NB4 (cell line): ENCODE data around the gene NOA1.

Source experiments
- CTCF ChIP-seq: IDR thresholded peaks from one replicate; pipeline ENCODE4 v1.5.1; 2012; ENCODE audit warnings: low read depth, low read length
- MAX ChIP-seq: IDR thresholded peaks from 2 replicates; pipeline ENCODE4 v1.6.1; 2011; ENCODE audit warnings: low read depth, low read length
- POLR2A ChIP-seq: IDR thresholded peaks from 2 replicates; pipeline ENCODE4 v1.6.1; 2011; ENCODE audit warnings: mild to moderate bottlenecking; ENCODE audit not compliant: insufficient read length; ENCODE audit errors: extremely low read depth

- TF ChIP-seq POLR2A (no peak), MAX (no peak), CTCF (no peak)
Observed at GRCh38 chr4:56914336-56914735, 63.1 kb downstream of the NOA1 start.
